BE2C (cell line): ENCODE results near the gene CDK10.
"Not testable (repeated sequence)": the region's sequence is repeated elsewhere in the genome, so short reads cannot be mapped to it uniquely, and the experiment has no call there.

Experiments
- DNase-seq: peaks from one replicate; pipeline ENCODE4 v3.0.0-alpha.2; 2020
- H3K27me3 ChIP-seq: fragments of 250-450 bp; sonication (Bioruptor Pico); 2 replicates; pipeline ENCODE4 v1.5.1; 2020; ENCODE audit warnings: mild to moderate bottlenecking
- H3K36me3 ChIP-seq: fragments of 250-450 bp; sonication (Bioruptor Pico); 2 replicates; pipeline ENCODE4 v1.5.1; 2020; ENCODE audit warnings: mild to moderate bottlenecking
- H3K4me1 ChIP-seq: fragments of 250-450 bp; sonication (Bioruptor Pico); 2 replicates; pipeline ENCODE4 v1.5.1; 2020
- H3K4me3 ChIP-seq: 2 replicates; pipeline ENCODE4 v1.5.1; 2011; ENCODE audit warnings: low read depth, low read length
- H3K9me3 ChIP-seq: fragments of 250-450 bp; sonication (Bioruptor Pico); 2 replicates; pipeline ENCODE4 v1.5.1; 2020
- TF ChIP-seq, protein P1 (sequence below): IDR thresholded peaks from 2 replicates; pipeline ENCODE4 v1.5.1; 2012; ENCODE audit warnings: mild to moderate bottlenecking, low read depth, low read length

Gene CDK10

DNA sequence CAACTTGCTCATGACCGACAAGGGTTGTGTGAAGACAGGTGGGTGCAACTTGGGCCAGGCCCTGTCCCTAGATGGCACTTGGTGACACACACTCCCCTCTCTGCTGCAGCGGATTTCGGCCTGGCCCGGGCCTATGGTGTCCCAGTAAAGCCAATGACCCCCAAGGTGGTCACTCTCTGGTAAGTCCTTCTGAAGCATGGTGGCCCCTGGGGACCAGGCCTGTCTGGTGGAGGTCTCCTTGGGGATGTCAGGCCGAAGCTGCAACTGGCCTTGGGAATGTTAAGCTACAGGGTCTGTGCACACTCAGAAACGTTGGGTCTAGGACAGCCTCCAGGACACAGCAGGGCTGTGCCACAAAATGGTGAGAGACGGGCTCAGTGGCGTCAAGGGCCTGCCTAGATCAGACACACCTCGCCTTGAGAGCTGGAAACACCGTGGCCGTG, 6.8 kb downstream of the CDK10 start:
- no peaks in the 10 kb centered on the region for H3K27me3 ChIP-seq
- H3K9me3 ChIP-seq = no peaks in the 10 kb centered on the region
- no peak for DNase-seq
- no peak overlapping the region for H3K4me3 ChIP-seq
- H3K4me1 ChIP-seq = peaks cover 16% of the 10 kb centered on the region
- H3K36me3 ChIP-seq = peaks cover 47% of the 10 kb centered on the region
- TF ChIP-seq, protein P1, sequence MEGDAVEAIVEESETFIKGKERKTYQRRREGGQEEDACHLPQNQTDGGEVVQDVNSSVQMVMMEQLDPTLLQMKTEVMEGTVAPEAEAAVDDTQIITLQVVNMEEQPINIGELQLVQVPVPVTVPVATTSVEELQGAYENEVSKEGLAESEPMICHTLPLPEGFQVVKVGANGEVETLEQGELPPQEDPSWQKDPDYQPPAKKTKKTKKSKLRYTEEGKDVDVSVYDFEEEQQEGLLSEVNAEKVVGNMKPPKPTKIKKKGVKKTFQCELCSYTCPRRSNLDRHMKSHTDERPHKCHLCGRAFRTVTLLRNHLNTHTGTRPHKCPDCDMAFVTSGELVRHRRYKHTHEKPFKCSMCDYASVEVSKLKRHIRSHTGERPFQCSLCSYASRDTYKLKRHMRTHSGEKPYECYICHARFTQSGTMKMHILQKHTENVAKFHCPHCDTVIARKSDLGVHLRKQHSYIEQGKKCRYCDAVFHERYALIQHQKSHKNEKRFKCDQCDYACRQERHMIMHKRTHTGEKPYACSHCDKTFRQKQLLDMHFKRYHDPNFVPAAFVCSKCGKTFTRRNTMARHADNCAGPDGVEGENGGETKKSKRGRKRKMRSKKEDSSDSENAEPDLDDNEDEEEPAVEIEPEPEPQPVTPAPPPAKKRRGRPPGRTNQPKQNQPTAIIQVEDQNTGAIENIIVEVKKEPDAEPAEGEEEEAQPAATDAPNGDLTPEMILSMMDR = no peak

DNA sequence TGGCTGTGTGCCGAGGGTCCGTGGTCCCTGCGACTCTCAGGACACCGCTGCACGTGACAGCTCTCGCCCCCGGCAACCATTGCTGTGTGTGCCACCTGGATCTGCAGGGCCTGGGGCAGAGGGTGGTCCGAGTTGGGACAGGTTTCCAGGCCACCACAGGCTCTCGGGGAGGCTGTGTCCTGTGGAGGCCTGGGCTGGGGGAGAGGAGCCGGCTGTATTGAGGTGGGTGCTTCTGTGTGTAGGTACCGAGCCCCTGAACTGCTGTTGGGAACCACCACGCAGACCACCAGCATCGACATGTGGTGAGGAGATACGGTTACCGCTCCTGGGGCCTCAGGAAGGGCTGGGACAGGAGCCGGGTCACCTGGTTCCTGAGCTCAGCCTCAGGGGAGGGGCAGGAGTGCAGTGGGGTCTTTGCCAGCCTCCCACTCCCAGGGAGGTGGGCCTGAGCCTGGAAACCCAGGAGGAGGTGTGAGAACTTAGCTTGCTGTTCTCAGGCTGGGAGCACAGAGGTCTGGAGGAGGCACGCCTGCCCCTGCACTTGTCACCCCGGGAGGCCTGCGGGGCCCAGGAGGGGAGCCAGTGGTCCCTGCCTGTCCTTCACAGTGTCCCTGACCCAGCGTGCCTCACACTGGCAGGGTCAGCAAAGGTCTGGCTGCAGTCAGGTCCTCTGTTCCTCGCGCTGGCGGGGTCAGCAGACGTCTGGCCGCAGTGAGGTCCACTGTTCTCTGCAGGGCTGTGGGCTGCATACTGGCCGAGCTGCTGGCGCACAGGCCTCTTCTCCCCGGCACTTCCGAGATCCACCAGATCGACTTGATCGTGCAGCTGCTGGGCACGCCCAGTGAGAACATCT, 7.7 kb downstream of the CDK10 start:
- H3K4me3 ChIP-seq = no peak overlapping the region
- H3K4me1 ChIP-seq = peaks cover 16% of the 10 kb centered on the region
- DNase-seq = no peak
- H3K9me3 ChIP-seq = no peaks in the 10 kb centered on the region
- peaks cover 46% of the 10 kb centered on the region for H3K36me3 ChIP-seq
- TF ChIP-seq, protein P1 = no peak
- H3K27me3 ChIP-seq = no peaks in the 10 kb centered on the region

DNA sequence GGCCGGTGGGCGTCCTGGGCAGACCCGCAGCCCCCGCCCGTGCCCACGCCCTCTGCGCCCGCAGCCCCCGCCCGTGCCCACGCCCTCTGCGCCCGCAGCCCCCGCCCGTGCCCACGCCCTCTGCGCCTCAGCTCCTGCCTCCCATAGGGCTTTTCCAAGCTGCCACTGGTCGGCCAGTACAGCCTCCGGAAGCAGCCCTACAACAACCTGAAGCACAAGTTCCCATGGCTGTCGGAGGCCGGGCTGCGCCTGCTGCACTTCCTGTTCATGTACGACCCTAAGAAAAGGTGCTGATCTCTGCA, 8.2 kb downstream of the CDK10 start:
- peaks cover 42% of the 10 kb centered on the region for H3K36me3 ChIP-seq
- not testable (repeated sequence) for DNase-seq, H3K4me3 ChIP-seq, H3K9me3 ChIP-seq, H3K27me3 ChIP-seq
- H3K4me1 ChIP-seq = peaks cover 17% of the 10 kb centered on the region

DNA sequence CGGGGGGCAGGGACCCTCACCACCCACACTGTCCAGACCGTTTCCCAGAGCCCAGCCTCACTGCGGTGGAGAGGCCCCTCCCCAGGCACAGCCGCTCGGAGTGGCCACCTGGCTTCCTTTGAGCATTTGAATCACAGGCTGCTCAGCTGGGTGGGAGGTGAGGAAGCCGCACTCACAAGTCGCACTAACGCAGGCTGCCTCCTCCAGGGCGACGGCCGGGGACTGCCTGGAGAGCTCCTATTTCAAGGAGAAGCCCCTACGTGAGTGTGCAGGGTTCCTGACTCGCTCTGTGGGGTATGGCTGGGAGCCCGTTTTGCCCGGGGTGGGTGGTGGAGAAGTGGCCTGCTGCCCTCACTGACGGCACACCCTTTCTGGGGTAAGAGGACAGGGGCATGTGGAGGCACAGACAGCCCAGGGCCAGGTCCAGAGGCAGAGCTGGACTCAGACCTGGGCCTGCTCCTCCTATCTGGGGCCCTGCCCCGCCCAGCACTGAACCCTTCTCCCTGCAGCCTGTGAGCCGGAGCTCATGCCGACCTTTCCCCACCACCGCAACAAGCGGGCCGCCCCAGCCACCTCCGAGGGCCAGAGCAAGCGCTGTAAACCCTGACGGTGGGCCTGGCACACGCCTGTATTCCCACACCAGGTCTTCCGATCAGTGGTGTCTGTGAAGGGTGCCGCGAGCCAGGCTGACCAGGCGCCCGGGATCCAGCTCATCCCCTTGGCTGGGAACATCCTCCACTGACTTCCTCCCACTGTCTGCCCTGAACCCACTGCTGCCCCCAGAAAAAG, 8.8 kb downstream of the CDK10 start:
- no peaks in the 10 kb centered on the region for H3K9me3 ChIP-seq
- no peaks in the 10 kb centered on the region for H3K27me3 ChIP-seq
- H3K4me3 ChIP-seq = no peak overlapping the region
- no peak for DNase-seq
- TF ChIP-seq, protein P1 = no peak
- H3K36me3 ChIP-seq = peaks cover 42% of the 10 kb centered on the region
- peaks cover 20% of the 10 kb centered on the region for H3K4me1 ChIP-seq

DNA sequence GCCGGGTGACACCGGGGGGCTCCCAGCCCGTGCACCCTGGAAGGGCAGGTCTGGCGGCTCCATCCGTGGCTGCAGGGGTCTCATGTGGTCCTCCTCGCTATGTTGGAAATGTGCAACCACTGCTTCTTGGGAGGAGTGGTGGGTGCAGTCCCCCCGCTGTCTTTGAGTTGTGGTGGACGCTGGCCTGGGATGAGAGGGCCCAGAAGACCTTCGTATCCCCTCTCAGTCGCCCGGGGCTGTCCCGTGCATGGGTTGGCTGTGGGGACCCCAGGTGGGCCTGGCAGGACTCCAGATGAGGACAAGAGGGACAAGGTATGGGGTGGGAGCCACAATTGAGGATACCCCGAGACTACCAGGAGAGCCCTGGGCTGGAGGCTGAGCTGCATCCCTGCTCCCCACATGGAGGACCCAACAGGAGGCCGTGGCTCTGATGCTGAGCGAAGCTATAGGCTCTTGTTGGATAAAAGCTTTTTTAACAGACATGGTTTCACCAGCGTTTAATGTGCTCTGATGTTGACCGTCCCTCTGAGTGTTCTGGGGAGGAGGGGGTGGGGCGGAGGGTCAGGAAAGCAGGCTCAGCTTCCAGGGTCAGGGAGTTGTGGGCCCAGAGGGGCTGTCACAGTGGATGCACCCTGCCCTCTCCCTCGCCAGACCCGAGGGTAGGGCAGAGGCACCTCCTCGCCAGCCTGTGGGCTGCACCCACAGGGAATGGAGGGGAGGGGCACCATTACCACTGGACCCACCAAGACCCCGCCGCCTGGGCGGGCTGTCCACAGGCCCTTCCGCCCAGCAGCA, 9.6 kb downstream of the CDK10 start:
- H3K36me3 ChIP-seq = peaks cover 38% of the 10 kb centered on the region
- H3K9me3 ChIP-seq = no peaks in the 10 kb centered on the region
- H3K4me1 ChIP-seq = peaks cover 23% of the 10 kb centered on the region
- no peak overlapping the region for H3K4me3 ChIP-seq
- no peaks in the 10 kb centered on the region for H3K27me3 ChIP-seq
- TF ChIP-seq, protein P1 = no peak
- no peak for DNase-seq

DNA sequence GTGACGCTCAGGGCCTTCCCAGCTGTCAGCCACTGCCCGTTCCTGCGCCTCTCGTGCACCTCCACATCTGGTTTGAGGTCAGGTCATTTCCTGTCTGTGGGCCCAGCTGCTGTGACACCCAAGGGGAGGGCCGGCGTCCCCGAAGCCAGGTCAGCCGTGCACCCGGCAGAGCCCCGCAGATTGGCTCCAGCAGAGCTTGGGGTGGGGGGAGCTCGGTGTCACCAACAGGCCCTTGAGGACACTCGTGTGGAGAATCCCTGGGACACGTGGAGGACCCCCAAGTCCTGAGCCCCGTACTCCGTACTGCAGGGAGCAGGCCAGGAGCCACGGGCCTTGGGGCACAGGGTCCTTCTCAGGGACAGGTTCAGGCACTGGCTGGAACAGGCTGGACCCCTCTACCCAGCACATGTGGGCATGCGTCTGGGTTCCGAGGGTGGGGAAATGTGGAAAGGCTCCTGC, 10.2 kb downstream of the CDK10 start:
- H3K9me3 ChIP-seq = no peaks in the 10 kb centered on the region
- H3K4me3 ChIP-seq = no peak overlapping the region
- TF ChIP-seq, protein P1 = no peak
- H3K4me1 ChIP-seq = peaks cover 23% of the 10 kb centered on the region
- peak; percentile 18 for DNase-seq
- H3K36me3 ChIP-seq = peaks cover 32% of the 10 kb centered on the region
- no peaks in the 10 kb centered on the region for H3K27me3 ChIP-seq
